GM23248 (cell line): Measurements from ENCODE around the gene KAZALD1. TPM values are rescaled to one million over a fixed set of nuclear protein-coding genes. Genes with fewer than 3 reads are reported as not detected.
A peak's percentile ranks its signal among the peaks of the same experiment; 100 is the strongest.

Experiments used
- DNase-seq: peaks from one replicate; pipeline ENCODE4 v3.0.0-alpha.2; 2015
- H2AFZ ChIP-seq: fragments of 200-600 bp; sonication (generic); 2 replicates; pipeline ENCODE4 v1.6.1; 2016; ENCODE audit warnings: antibody characterized with exemption
- H3F3A ChIP-seq: fragments of 200-600 bp; sonication (generic); 2 replicates; pipeline ENCODE4 v1.6.1; 2016; ENCODE audit warnings: mild to moderate bottlenecking, antibody characterized with exemption, mixed run types; ENCODE audit not compliant: insufficient read depth
- H3K27ac ChIP-seq: fragments of 200-600 bp; sonication (generic); 2 replicates; pipeline ENCODE4 v1.5.1; 2016; ENCODE audit warnings: mild to moderate bottlenecking
- H3K27me3 ChIP-seq: fragments of 200-600 bp; sonication (generic); replicated peaks from 2 replicates; pipeline ENCODE4 v1.6.1; 2016; ENCODE audit warnings: mild to moderate bottlenecking; ENCODE audit not compliant: insufficient read depth
- H3K36me3 ChIP-seq: fragments of 200-600 bp; sonication (generic); 2 replicates; pipeline ENCODE4 v1.6.1; 2016; ENCODE audit warnings: low read depth, mild to moderate bottlenecking
- H3K4me1 ChIP-seq: fragments of 200-600 bp; sonication (generic); 2 replicates; pipeline ENCODE4 v1.6.1; 2016; ENCODE audit warnings: mild to moderate bottlenecking; ENCODE audit not compliant: insufficient read depth
- H3K4me2 ChIP-seq: fragments of 200-600 bp; sonication (generic); one replicate; pipeline ENCODE4 v1.6.1; 2016; ENCODE audit warnings: mild to moderate bottlenecking; ENCODE audit not compliant: unreplicated experiment
- H3K4me3 ChIP-seq: fragments of 200-600 bp; sonication (generic); 2 replicates; pipeline ENCODE4 v1.5.1; 2016; ENCODE audit warnings: mild to moderate bottlenecking
- H3K79me2 ChIP-seq: fragments of 200-600 bp; sonication (generic); 2 replicates; pipeline ENCODE4 v1.6.1; 2016; ENCODE audit warnings: mild to moderate bottlenecking; ENCODE audit not compliant: insufficient read depth
- H3K9ac ChIP-seq: fragments of 200-600 bp; sonication (generic); 2 replicates; pipeline ENCODE4 v1.6.1; 2016; ENCODE audit warnings: mild to moderate bottlenecking
- H3K9me2 ChIP-seq: fragments of 200-600 bp; sonication (generic); 2 replicates; pipeline ENCODE4 v1.6.1; 2016; ENCODE audit warnings: mixed run types, mild to moderate bottlenecking, moderate library complexity; ENCODE audit not compliant: insufficient read depth
- H3K9me3 ChIP-seq: fragments of 200-600 bp; sonication (generic); one replicate; pipeline ENCODE4 v1.6.1; 2017; ENCODE audit warnings: low read depth
- H4K20me1 ChIP-seq: fragments of 200-600 bp; sonication (generic); 2 replicates; pipeline ENCODE4 v1.6.0; 2016; ENCODE audit not compliant: insufficient read depth
- EZH2 ChIP-seq: fragments of 200-600 bp; sonication (generic); IDR thresholded peaks from 2 replicates; pipeline ENCODE4 v1.6.1; 2018; ENCODE audit warnings: antibody characterized with exemption, mild to moderate bottlenecking; ENCODE audit not compliant: insufficient read depth, poor library complexity, severe bottlenecking
- EZH2phosphoT487 ChIP-seq: fragments of 200-600 bp; sonication (generic); IDR thresholded peaks from 2 replicates; pipeline ENCODE4 v1.6.1; 2018; ENCODE audit warnings: antibody characterized with exemption, moderate library complexity, mild to moderate bottlenecking, low read depth; ENCODE audit not compliant: insufficient read depth
- WGBS, 2 experiments: methylation state at CpG; one replicate each; pipeline ENCODE4 v1.1.6; 2015 to 2017; ENCODE audit warnings: low lambda C conversion rate in 2 of 2, low coverage in 1 of 2; ENCODE audit errors: missing lambda C conversion rate in 2 of 2; 5-methylcytosine and 5-hydroxymethylcytosine counted together
- in situ Hi-C: fragments of 300-500 bp; cut with MboI; formaldehyde crosslinking; loops from 2 replicates; pipeline ENCODE4 v1.15.0; 2020
- polyA plus RNA-seq: library from polyadenylated mRNA; unstranded; fragments of >200 nt; fragmentation: Nextera tagmentation; extraction: Ambion mirVana; gene quantifications from 2 replicates; pipeline ENCODE4 v1.2.1, GENCODE V29; 2016
- total RNA-seq: library from RNA; depleted of rRNA; stranded (reverse); fragments of >200 nt; shearing (Covaris generic); gene quantifications from 2 replicates; pipeline ENCODE4 v1.2.3, GENCODE V29; 2014

The KAZALD1 gene
- total and polyA plus RNA-seq, 2 experiments from 2014 or later = 34.4 to 62.6 TPM

GRCh38 chr10:101090597-101090996, 28.8 kb downstream of the KAZALD1 start:
- in situ Hi-C loops = no loop called here
- H3K4me1 ChIP-seq = no peaks in the 10 kb centered on the region
- no peak overlapping the region for H3K9ac ChIP-seq
- no peak for TF ChIP-seq EZH2
- no peak for TF ChIP-seq EZH2phosphoT487
- no peak overlapping the region for H3K4me2 ChIP-seq
- no peak for DNase-seq
- H3F3A ChIP-seq = no peaks in the 10 kb centered on the region
- H3K36me3 ChIP-seq = no peaks in the 10 kb centered on the region
- no peak overlapping the region for H2AFZ ChIP-seq
- H3K79me2 ChIP-seq = no peaks in the 10 kb centered on the region
- H3K27me3 ChIP-seq = peaks cover 49% of the 10 kb centered on the region
- no peaks in the 10 kb centered on the region for H3K9me2 ChIP-seq
- no peak overlapping the region for H3K27ac ChIP-seq
- WGBS, 2 experiments = 89% methylated on average over 5 of the region's 5 CpGs
- no peaks in the 10 kb centered on the region for H3K9me3 ChIP-seq
- no peak overlapping the region for H3K4me3 ChIP-seq
- H4K20me1 ChIP-seq = no peaks in the 10 kb centered on the region

GRCh38 chr10:101091546-101092290, 29.9 kb downstream of the KAZALD1 start:
- in situ Hi-C loops = no loop called here
- H4K20me1 ChIP-seq = no peaks in the 10 kb centered on the region
- no peaks in the 10 kb centered on the region for H3K36me3 ChIP-seq
- no peak overlapping the region for H3K27ac ChIP-seq
- TF ChIP-seq EZH2phosphoT487 = no peak
- TF ChIP-seq EZH2 = no peak
- no peaks in the 10 kb centered on the region for H3K4me1 ChIP-seq
- H3K9ac ChIP-seq = no peak overlapping the region
- no peaks in the 10 kb centered on the region for H3K9me2 ChIP-seq
- no peaks in the 10 kb centered on the region for H3F3A ChIP-seq
- WGBS, 2 experiments = 35 to 41% methylated on average over 12 of the region's 12 CpGs
- no peaks in the 10 kb centered on the region for H3K79me2 ChIP-seq
- no peaks in the 10 kb centered on the region for H3K9me3 ChIP-seq
- no peak overlapping the region for H2AFZ ChIP-seq
- H3K4me3 ChIP-seq = no peak overlapping the region
- H3K27me3 ChIP-seq = peaks cover 44% of the 10 kb centered on the region
- peak; percentile 12 for DNase-seq
- H3K4me2 ChIP-seq = no peak overlapping the region

GRCh38 chr10:101092881-101093354, 31.1 kb downstream of the KAZALD1 start:
- no peaks in the 10 kb centered on the region for H3K36me3 ChIP-seq
- H3F3A ChIP-seq = no peaks in the 10 kb centered on the region
- no peaks in the 10 kb centered on the region for H3K9me2 ChIP-seq
- H3K4me3 ChIP-seq = no peak overlapping the region
- no peak for TF ChIP-seq EZH2phosphoT487
- no peak for TF ChIP-seq EZH2
- no peak overlapping the region for H3K27ac ChIP-seq
- no peaks in the 10 kb centered on the region for H4K20me1 ChIP-seq
- DNase-seq = no peak
- H3K79me2 ChIP-seq = no peaks in the 10 kb centered on the region
- in situ Hi-C loops = no loop called here
- H3K4me1 ChIP-seq = no peaks in the 10 kb centered on the region
- 22 to 23% methylated on average over 9 of the region's 9 CpGs for WGBS, 2 experiments
- no peak overlapping the region for H3K4me2 ChIP-seq
- no peaks in the 10 kb centered on the region for H3K9me3 ChIP-seq
- no peak overlapping the region for H2AFZ ChIP-seq
- H3K9ac ChIP-seq = no peak overlapping the region
- peaks cover 37% of the 10 kb centered on the region for H3K27me3 ChIP-seq

- Histone ChIP-seq H3K9ac (no peak overlapping the region), H3K4me1 (no peaks in the 10 kb centered on the region), H3K4me2 (no peak overlapping the region), H3K9me2 (no peaks in the 10 kb centered on the region), H3K27ac (no peak overlapping the region), H3K36me3 (no peaks in the 10 kb centered on the region), H3K9me3 (no peaks in the 10 kb centered on the region), H3K79me2 (no peaks in the 10 kb centered on the region), H3K27me3 (peaks cover 36% of the 10 kb centered on the region), H2AFZ (no peak overlapping the region), H3F3A (no peaks in the 10 kb centered on the region), H3K4me3 (no peak overlapping the region), H4K20me1 (no peaks in the 10 kb centered on the region)
- 25 to 35% methylated on average over 8 to 14 of the region's 14 CpGs for WGBS, 2 experiments
- TF ChIP-seq EZH2 (no peak), EZH2phosphoT487 (no peak)
- in situ Hi-C loops = no loop called here
- no peak for DNase-seq
Observed at GRCh38 chr10:101094121-101094879, 32.5 kb downstream of the KAZALD1 start.
